GM12878 (cell line): ENCODE measurements around the gene HDAC7. TPM values are rescaled to one million over a fixed set of nuclear protein-coding genes. Genes with fewer than 3 reads are reported as not detected.

Source experiments
- ATAC-seq: fragments of 200-7000 bp; cut with Tn5 transposase; 3 replicates; pipeline ENCODE4 v1.9.1; 2020; ENCODE audit warnings: mild to moderate bottlenecking, moderate library complexity
- BruUV-seq: library from RNA; stranded (reverse); fragments of 400-500 nt; replicated peaks from 2 replicates; lab custom pipeline; 2021; lab: Mats Ljungman, UMichigan
- CTCF ChIA-PET: fragments of 300-600 bp; sonication (Branson Sonifier 250); formaldehyde crosslinking; extraction: SDS; loops from one replicate; lab custom pipeline; 2021; ENCODE audit warnings: inconsistent platforms; lab: Yijun Ruan, JAX
- POLR2A ChIA-PET: fragments of 350-600 bp; formaldehyde crosslinking; extraction: SDS; loops from one replicate; lab custom pipeline; 2021; ENCODE audit warnings: inconsistent platforms; lab: Charles Lee
- RAD21 ChIA-PET: fragments of 300-600 bp; sonication (Branson Sonifier 250); formaldehyde crosslinking; loops from one replicate; lab custom pipeline; 2023; ENCODE audit warnings: antibody characterized with exemption; ENCODE audit not compliant: unreplicated experiment; lab: Charles Lee
- SMC1A ChIA-PET: fragments of 300-600 bp; sonication (Branson Sonifier 250); formaldehyde crosslinking; loops from one replicate; lab custom pipeline; 2023; ENCODE audit not compliant: unreplicated experiment, uncharacterized antibody; lab: Charles Lee
- DNase-seq: peaks from one replicate; pipeline ENCODE4 v3.0.0-alpha.2; 2011; ENCODE audit warnings: low read depth, low spot score
- FAIRE-seq: peaks from 3 replicates; lab custom pipeline; 2011; peaks lifted over from hg19 to GRCh38; lab: Jason Lieb, UNC
- H2AFZ ChIP-seq: 2 replicates; pipeline ENCODE4 v1.6.0; 2011; ENCODE audit warnings: low read depth, low read length, control low read depth; ENCODE audit not compliant: control insufficient read depth
- H3K27ac ChIP-seq: 2 replicates; pipeline ENCODE4 v1.5.1; 2011; ENCODE audit warnings: control low read depth; ENCODE audit not compliant: control insufficient read depth, insufficient read depth
- H3K27me3 ChIP-seq, 2 experiments: replicated peaks in 1 of 2; 2 replicates each; pipeline versions ENCODE4 v1.6.0 to v1.6.1; 2011; ENCODE audit warnings: low read length in 1 of 2; ENCODE audit not compliant: control insufficient read depth in 2 of 2, insufficient read depth in 2 of 2
- H3K36me3 ChIP-seq, 2 experiments: 2 replicates each; pipeline ENCODE4 v1.5.1; 2011; ENCODE audit warnings: low read length in 1 of 2; ENCODE audit not compliant: control insufficient read depth in 2 of 2, insufficient read depth in 2 of 2
- H3K4me1 ChIP-seq: 2 replicates; pipeline ENCODE4 v1.6.1; 2011; ENCODE audit warnings: mild to moderate bottlenecking, low read length, moderate library complexity, mixed read lengths; ENCODE audit not compliant: control insufficient read depth, insufficient read depth
- H3K4me2 ChIP-seq: 2 replicates; pipeline ENCODE4 v1.6.0; 2011; ENCODE audit warnings: control low read depth; ENCODE audit not compliant: control insufficient read depth, insufficient read depth
- H3K4me3 ChIP-seq: fragments of 200-600 bp; sonication (generic); 2 replicates; pipeline ENCODE4 v1.5.1; 2016
- H3K79me2 ChIP-seq: 2 replicates; pipeline ENCODE4 v1.6.0; 2011; ENCODE audit warnings: low read length; ENCODE audit not compliant: control insufficient read depth, insufficient read depth
- H3K9ac ChIP-seq: 2 replicates; pipeline ENCODE4 v1.8.0; 2011; ENCODE audit warnings: low read length, control low read depth, mixed read lengths; ENCODE audit not compliant: control insufficient read depth, insufficient read depth
- H3K9me3 ChIP-seq: replicated peaks from 3 replicates; pipeline ENCODE4 v1.5.1; 2011; ENCODE audit warnings: mild to moderate bottlenecking, low read length; ENCODE audit not compliant: control insufficient read depth, insufficient read depth
- H4K20me1 ChIP-seq: 2 replicates; pipeline ENCODE4 v1.6.0; 2011; ENCODE audit not compliant: control insufficient read depth, insufficient read depth
- ETV6 ChIP-seq, 2 experiments: fragments of 450-650 bp in 1 of 2; IDR thresholded peaks in 1 of 2; conservative IDR thresholded peaks in 1 of 2; 2 replicates each; pipeline ENCODE4 v1.6.1; 2014; ENCODE audit warnings: antibody characterized with exemption in 1 of 2, borderline replicate concordance in 1 of 2, low read depth in 1 of 2, mild to moderate bottlenecking in 1 of 2, moderate library complexity in 1 of 2
- EZH2 ChIP-seq: IDR thresholded peaks from 2 replicates; pipeline ENCODE4 v1.6.1; 2012; ENCODE audit warnings: low read depth, mild to moderate bottlenecking, control low read depth, inconsistent platforms, low read length, borderline replicate concordance; ENCODE audit not compliant: control insufficient read depth
- HDAC6 ChIP-seq: fragments of 200-600 bp; sonication (generic); IDR thresholded peaks from one replicate; pipeline ENCODE4 v1.8.0; 2017; ENCODE audit warnings: antibody characterized with exemption; ENCODE audit not compliant: unreplicated experiment
- IKZF2 ChIP-seq, 2 experiments: fragments of 450-650 bp; IDR thresholded peaks; 2 replicates each; pipeline ENCODE4 v1.6.1; 2017; ENCODE audit warnings: mild to moderate bottlenecking in 2 of 2, moderate library complexity in 2 of 2
- KDM1A ChIP-seq: fragments of 200-600 bp; sonication (generic); IDR thresholded peaks from 2 replicates; pipeline ENCODE4 v1.6.1; 2016; ENCODE audit warnings: borderline replicate concordance
- LARP7 ChIP-seq: fragments of 450-650 bp; IDR thresholded peaks from 2 replicates; pipeline ENCODE4 v1.6.1; 2017; ENCODE audit warnings: mild to moderate bottlenecking
- MEF2B ChIP-seq: fragments of 450-650 bp; IDR thresholded peaks from 2 replicates; pipeline ENCODE4 v1.6.1; 2018; ENCODE audit warnings: mild to moderate bottlenecking, moderate library complexity; ENCODE audit not compliant: partially characterized antibody, poor library complexity, severe bottlenecking
- NRF1 ChIP-seq: conservative IDR thresholded peaks from 2 replicates; pipeline ENCODE4 v1.6.1; 2011; ENCODE audit warnings: mild to moderate bottlenecking, low read depth, low read length, improper control_type of control experiment
- RELB ChIP-seq: fragments of 450-650 bp; IDR thresholded peaks from 2 replicates; pipeline ENCODE4 v1.6.1; 2017; ENCODE audit warnings: low read depth, mild to moderate bottlenecking, moderate library complexity
- RUNX3 ChIP-seq: IDR thresholded peaks from 2 replicates; pipeline ENCODE4 v1.6.1; 2012; ENCODE audit warnings: low read length, inconsistent platforms
- SIX5 ChIP-seq: IDR thresholded peaks from 2 replicates; pipeline ENCODE4 v1.6.1; 2011; ENCODE audit warnings: mild to moderate bottlenecking, low read depth, low read length, moderate library complexity; ENCODE audit not compliant: severe bottlenecking
- TAF1 ChIP-seq: IDR thresholded peaks from 2 replicates; pipeline ENCODE4 v1.6.1; 2011; ENCODE audit warnings: mild to moderate bottlenecking, low read depth, low read length, borderline replicate concordance
- TCF7 ChIP-seq: IDR thresholded peaks from 2 replicates; pipeline ENCODE4 v1.6.1; 2014; ENCODE audit warnings: antibody characterized with exemption, borderline replicate concordance
- WGBS: methylation state at CpG from one replicate; pipeline ENCODE4 v1.1.6; 2016; ENCODE audit warnings: low lambda C conversion rate; ENCODE audit not compliant: insufficient replicate concordance, insufficient coverage; ENCODE audit errors: missing lambda C conversion rate; 5-methylcytosine and 5-hydroxymethylcytosine counted together
- in situ Hi-C: fragments of 300-500 bp; cut with MboI; formaldehyde crosslinking; loops from 9 replicates; pipeline ENCODE4 v1.14.3; 2018; ENCODE audit warnings: mixed read lengths
- intact Hi-C: fragments of 100-400 bp; cut with micrococcal nuclease; formaldehyde crosslinking; loops from one replicate; pipeline ENCODE4 v1.14.2; 2022; ENCODE audit not compliant: unreplicated experiment
- polyA plus RNA-seq, 11 experiments: library from polyadenylated mRNA; depleted of rRNA in 4 of 11; unstranded in 6 of 11; stranded (reverse) in 5 of 11; fragments of >200 nt; fragmentation: Nextera tagmentation in 4 of 11; fragmentation: Illumina TruSeq in 1 of 11; extraction: Ambion mirVana in 4 of 11; extraction: Trizol in 1 of 11; gene quantifications; 1 replicate in 1 of 11; 2 replicates in 10 of 11; pipeline versions ENCODE4 v1.2.1 to v1.2.3, GENCODE V29; 2011 to 2016; ENCODE audit warnings: inconsistent platforms in 2 of 11, missing spikeins in 2 of 11, low read depth in 1 of 11
- total RNA-seq, 4 experiments: library from RNA; depleted of rRNA in 3 of 4; stranded (reverse); fragments of >200 nt in 3 of 4; fragmentation: Illumina TruSeq in 1 of 4; extraction: Trizol in 1 of 4; gene quantifications; 2 replicates each; pipeline versions ENCODE4 v1.2.1 to v1.2.3, GENCODE V29; 2013 to 2021
- TF ChIP-seq, protein P1 (sequence below): fragments of 450-650 bp; IDR thresholded peaks from 2 replicates; pipeline ENCODE4 v1.6.1; 2014; ENCODE audit warnings: mild to moderate bottlenecking

Gene HDAC7
- total and polyA plus RNA-seq, 10 of the 15 experiments (the other 5 are each of a cell fraction or from before 2014, with no cell fraction given) = 0.47 to 18.3 (median 5.4) TPM

DNA sequence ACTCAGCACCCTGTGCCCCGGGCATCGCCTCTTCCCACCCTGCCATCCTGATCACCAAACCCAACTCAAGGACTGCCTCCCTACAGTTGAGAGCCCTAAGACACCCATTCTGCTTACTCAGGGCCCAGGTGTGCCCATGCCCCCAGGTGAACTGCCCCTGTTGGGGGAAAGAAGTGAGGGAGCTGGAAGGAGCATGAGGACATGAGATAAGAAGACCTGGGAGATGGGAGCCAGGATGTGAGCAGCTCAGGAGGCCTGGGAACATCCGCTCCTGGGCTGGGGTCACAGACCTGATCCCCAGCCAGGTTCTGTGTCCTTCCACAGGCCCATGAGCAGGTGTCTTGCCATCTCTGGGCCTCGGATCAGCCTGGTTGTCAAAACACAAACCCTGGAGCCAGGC, 67.6 kb downstream of the HDAC7 start (continued):
- TF ChIP-seq TAF1 = no peak
- TF ChIP-seq, protein P1, sequence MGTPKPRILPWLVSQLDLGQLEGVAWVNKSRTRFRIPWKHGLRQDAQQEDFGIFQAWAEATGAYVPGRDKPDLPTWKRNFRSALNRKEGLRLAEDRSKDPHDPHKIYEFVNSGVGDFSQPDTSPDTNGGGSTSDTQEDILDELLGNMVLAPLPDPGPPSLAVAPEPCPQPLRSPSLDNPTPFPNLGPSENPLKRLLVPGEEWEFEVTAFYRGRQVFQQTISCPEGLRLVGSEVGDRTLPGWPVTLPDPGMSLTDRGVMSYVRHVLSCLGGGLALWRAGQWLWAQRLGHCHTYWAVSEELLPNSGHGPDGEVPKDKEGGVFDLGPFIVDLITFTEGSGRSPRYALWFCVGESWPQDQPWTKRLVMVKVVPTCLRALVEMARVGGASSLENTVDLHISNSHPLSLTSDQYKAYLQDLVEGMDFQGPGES = no peak
- TF ChIP-seq IKZF2 (IDR thresholded peaks at IDR 0.05) = no peak
- no peak for TF ChIP-seq NRF1
- TF ChIP-seq ETV6 (conservative IDR thresholded peaks at IDR 0.05 in 1 of 2, IDR thresholded peaks at IDR 0.05 in 1 of 2; ENCODE audit: borderline replicate concordance in 1 of 2, low read depth in 1 of 2) = no peak
- TF ChIP-seq SIX5 = no peak
- TF ChIP-seq HDAC6 = no peak

DNA sequence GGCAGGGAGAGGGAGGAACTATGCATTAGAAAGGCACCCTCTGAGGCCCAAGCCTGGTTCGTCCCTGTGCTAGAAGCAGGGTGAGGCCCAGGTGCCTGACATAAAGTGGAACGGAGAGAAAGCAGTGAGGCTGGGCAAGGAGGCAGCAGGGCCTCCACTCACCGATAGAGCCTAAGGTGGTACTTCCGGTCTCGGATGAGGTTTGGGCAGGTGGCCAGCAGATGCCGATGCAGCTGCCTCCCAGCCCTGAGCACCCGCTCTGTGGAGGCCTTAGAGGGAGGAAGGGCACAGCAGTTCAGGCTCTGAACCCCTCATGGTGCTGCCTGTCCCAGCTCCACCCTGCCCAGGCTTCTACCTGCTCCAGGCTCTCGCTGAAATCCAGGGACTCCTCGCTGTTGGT, 68.1 kb downstream of the HDAC7 start:
- H3K4me3 ChIP-seq = no peak overlapping the region
- peaks cover 36% of the 10 kb centered on the region for H3K4me1 ChIP-seq
- H3K9ac ChIP-seq = no peak overlapping the region
- H4K20me1 ChIP-seq = no peaks in the 10 kb centered on the region
- ATAC-seq = no peak
- no peak overlapping the region for H3K4me2 ChIP-seq
- BruUV-seq = no TSS peak
- H3K27me3 ChIP-seq = no peaks in the 10 kb centered on the region
- 78% methylated on average over 9 of the region's 9 CpGs for WGBS
- H2AFZ ChIP-seq = no peak overlapping the region
- H3K9me3 ChIP-seq = no peaks in the 10 kb centered on the region
- ChIA-PET CTCF (interaction anchor here (9.4 to 14.5 kb wide), 2 partner anchors 8 to 17 kb away, joined by 166 to 507 read pairs; partner anchors contain the start of gene SLC48A1), SMC1A (interaction anchor here (0.6 to 10.3 kb wide), 2 partner anchors 9 to 17 kb away, joined by 3 to 97 read pairs; no protein-coding TSS in a partner anchor), POLR2A (no interaction called here), RAD21 (interaction anchor here (12.6 kb wide), 1 partner anchor 9 kb away, joined by 237 read pairs; no protein-coding TSS in a partner anchor)
- no peak overlapping the region for H3K27ac ChIP-seq
- intact Hi-C loops = no loop called here
- DNase-seq = no peak
- in situ Hi-C loops = no loop called here
- no peaks in the 10 kb centered on the region for H3K79me2 ChIP-seq
- no peak for TF ChIP-seq RUNX3
- no peak for TF ChIP-seq EZH2
- no peak for TF ChIP-seq LARP7
- TF ChIP-seq KDM1A = no peak
- no peak for TF ChIP-seq TCF7
- TF ChIP-seq MEF2B = no peak
- no peak for TF ChIP-seq RELB
- FAIRE-seq = no peak
- no peaks in the 10 kb centered on the region for H3K36me3 ChIP-seq
